ENCODE results near the gene TGFBR3. TPM values are rescaled to one million over a fixed set of nuclear protein-coding genes. Genes with fewer than 3 reads are reported as not detected.

The TGFBR3 gene
- total and polyA plus RNA-seq, 2 of the 13 experiments (the other 11 are each of a cell fraction or from before 2014, with no cell fraction given), result 76.5 to 195 TPM

GRCh38 chr1:91803847-91804545 lies 82.0 kb downstream of the TGFBR3 start:
- CTCF ChIA-PET (ENCODE audit: low intra/inter-chr PET ratio, low total read pairs), result no interaction called here
- TF ChIP-seq PAXIP1 (CRISPR knock-in tag; conservative IDR thresholded peaks at IDR 0.05) (no peak), ZFP90 (CRISPR knock-in tag; IDR thresholded peaks at IDR 0.05; ENCODE audit: borderline replicate concordance) (no peak), ZMYM4 (CRISPR knock-in tag; IDR thresholded peaks at IDR 0.05) (no peak), ZNF431 (CRISPR knock-in tag; IDR thresholded peaks at IDR 0.05; ENCODE audit: borderline replicate concordance, low read depth) (no peak), NFE2L1 (CRISPR knock-in tag; IDR thresholded peaks at IDR 0.05; ENCODE audit: borderline replicate concordance) (no peak), ARID2 (CRISPR knock-in tag; IDR thresholded peaks at IDR 0.05; ENCODE audit: borderline replicate concordance) (no peak), ZNF589 (CRISPR knock-in tag; conservative IDR thresholded peaks at IDR 0.05) (no peak), ELF1 (CRISPR knock-in tag; IDR thresholded peaks at IDR 0.05) (no peak), ZNF224 (CRISPR knock-in tag; IDR thresholded peaks at IDR 0.05) (no peak)
- Histone ChIP-seq H3K9me3 (ENCODE audit: low read length) (no peaks in the 10 kb centered on the region), H3K9ac (ENCODE audit: insufficient read depth, low read depth, low read length) (no peak overlapping the region), H4K20me1 (ENCODE audit: insufficient read depth, low read length) (peaks cover 10% of the 10 kb centered on the region), H3K79me2 (ENCODE audit: insufficient read depth, low read length) (peaks cover 86% of the 10 kb centered on the region), H3K4me1 (ENCODE audit: insufficient read depth, low read length) (peaks cover 44% of the 10 kb centered on the region), H3K27me3 (ENCODE audit: control insufficient read depth in 1 of 2, insufficient read depth in 2 of 2, low read length in 2 of 2) (no peaks in the 10 kb centered on the region), H2AFZ (ENCODE audit: low read length) (no peak overlapping the region), H3K36me3 (replicated peaks in 1 of 2; ENCODE audit: control insufficient read depth in 1 of 2, insufficient read depth in 2 of 2, low read length in 2 of 2) (peaks cover 7 to 45% of the 10 kb centered on the region in 2 experiments; a peak in 4 of 5 replicates), H3K4me2 (ENCODE audit: low read depth, low read length) (no peak overlapping the region), H3K4me3 (replicated peaks in 1 of 3; ENCODE audit: insufficient read depth in 1 of 3, low read depth in 2 of 3, low read length in 3 of 3) (no peak overlapping the region), H3K27ac (ENCODE audit: extremely low read length, insufficient read depth, low read length) (no peak overlapping the region)
- WGBS (ENCODE audit: low lambda C conversion rate), result 91% methylated on average over 6 of the region's 6 CpGs
- POLR2A ChIA-PET, result no interaction called here
- FAIRE-seq, result no peak
- intact Hi-C loops (cut with micrococcal nuclease; ENCODE audit: unreplicated experiment) (no loop called here), in situ Hi-C loops (cut with HindIII; ENCODE audit: extremely low pct_ligation_motif_present, low pct_unique_long_range_greater_than_20kb) (no loop called here)
- ATAC-seq, result no peak
- DNase-seq (ENCODE audit: low spot score), result no peak
- BruUV-seq (replicated peaks), result no TSS peak
